HG03442 (cell line): ENCODE measurements around the gene PTPRG.

Experiments
- ATAC-seq: cut with Tn5 transposase; IDR thresholded peaks from one replicate; pipeline ENCODE4 v1.9.1; 2021; ENCODE audit warnings: mild to moderate bottlenecking, moderate library complexity; ENCODE audit not compliant: unreplicated experiment

The PTPRG gene

GRCh38 chr3:61583890-61584875 is 22.8 kb downstream of the PTPRG start:
- ATAC-seq = no peak

- no peak for ATAC-seq
These were observed 28.5 kb downstream of the PTPRG start for GRCh38 chr3:61589856-61590255.

GRCh38 chr3:61591300-61591699 is 29.9 kb downstream of the PTPRG start:
- no peak for ATAC-seq

- no peak for ATAC-seq
These were observed 32.2 kb downstream of the PTPRG start for GRCh38 chr3:61593446-61594029.

GRCh38 chr3:61594144-61594963 is 33.0 kb downstream of the PTPRG start:
- no peak for ATAC-seq

- no peak for ATAC-seq
These were observed 33.6 kb downstream of the PTPRG start for GRCh38 chr3:61594964-61595285.

GRCh38 chr3:61595288-61595687 is 33.9 kb downstream of the PTPRG start:
- no peak for ATAC-seq

- no peak for ATAC-seq
These were observed 34.5 kb downstream of the PTPRG start for GRCh38 chr3:61595826-61596225.

- no peak for ATAC-seq
These were observed 36.5 kb downstream of the PTPRG start for GRCh38 chr3:61597906-61598305.

- no peak for ATAC-seq
These were observed 38.8 kb downstream of the PTPRG start for GRCh38 chr3:61600195-61600594.

- no peak for ATAC-seq
These were observed 40.5 kb downstream of the PTPRG start for GRCh38 chr3:61601831-61602230.

GRCh38 chr3:61602466-61602865 is 41.1 kb downstream of the PTPRG start:
- no peak for ATAC-seq

GRCh38 chr3:61605589-61606175 is 44.3 kb downstream of the PTPRG start:
- ATAC-seq = no peak

GRCh38 chr3:61606196-61606595 is 44.8 kb downstream of the PTPRG start:
- ATAC-seq = no peak

- ATAC-seq = no peak
These were observed 46.7 kb downstream of the PTPRG start for GRCh38 chr3:61608072-61608471.

- no peak for ATAC-seq
These were observed 47.3 kb downstream of the PTPRG start for GRCh38 chr3:61608711-61609110.

GRCh38 chr3:61610316-61610715 is 48.9 kb downstream of the PTPRG start:
- ATAC-seq = no peak

- ATAC-seq = no peak
These were observed 51.1 kb downstream of the PTPRG start for GRCh38 chr3:61612211-61613194.

- ATAC-seq = no peak
These were observed 52.3 kb downstream of the PTPRG start for GRCh38 chr3:61613666-61614065.

GRCh38 chr3:61615643-61616042 is 54.3 kb downstream of the PTPRG start:
- no peak for ATAC-seq
